Trophoblast cell (in vitro differentiated cells and primary cell): ENCODE results near the gene GNPTAB.
A peak's percentile ranks its signal among the peaks of the same experiment; 100 is the strongest.

Source experiments
- DNase-seq, 2 donors: peaks; one replicate each; pipeline ENCODE4 v3.0.0-alpha.2; 2016
- H2AFZ ChIP-seq: 2 replicates; pipeline ENCODE4 v1.6.1; 2013; ENCODE audit warnings: low read length, moderate library complexity, mild to moderate bottlenecking; ENCODE audit not compliant: insufficient read depth, poor library complexity
- H2AK5ac ChIP-seq: 2 replicates; pipeline ENCODE4 v1.6.1; 2013; ENCODE audit warnings: mild to moderate bottlenecking, low read length
- H2BK120ac ChIP-seq: 2 replicates; pipeline ENCODE4 v1.6.1; 2013; ENCODE audit warnings: low read length, mild to moderate bottlenecking, moderate library complexity; ENCODE audit not compliant: insufficient read depth, poor library complexity
- H2BK12ac ChIP-seq: 2 replicates; pipeline ENCODE4 v1.6.1; 2013; ENCODE audit warnings: mild to moderate bottlenecking, low read length, moderate library complexity
- H2BK5ac ChIP-seq: 2 replicates; pipeline ENCODE4 v1.6.1; 2013; ENCODE audit warnings: low read length, low read depth, moderate library complexity, mild to moderate bottlenecking; ENCODE audit not compliant: poor library complexity
- H3K14ac ChIP-seq: 2 replicates; pipeline ENCODE4 v1.6.1; 2013; ENCODE audit warnings: mild to moderate bottlenecking, low read length
- H3K18ac ChIP-seq: 2 replicates; pipeline ENCODE4 v1.6.1; 2013; ENCODE audit warnings: mild to moderate bottlenecking, low read length
- H3K23ac ChIP-seq: 2 replicates; pipeline ENCODE4 v1.6.1; 2013; ENCODE audit warnings: low read length
- H3K27ac ChIP-seq: 2 replicates; pipeline ENCODE4 v1.5.1; 2013; ENCODE audit warnings: low read depth, mild to moderate bottlenecking, inconsistent platforms, low read length, moderate library complexity
- H3K27me3 ChIP-seq: 2 replicates; pipeline ENCODE4 v1.6.1; 2013; ENCODE audit warnings: inconsistent platforms, mild to moderate bottlenecking, low read length, moderate library complexity; ENCODE audit not compliant: insufficient read depth
- H3K36me3 ChIP-seq, 2 experiments: 1 replicate in 1 of 2; 2 replicates in 1 of 2; pipeline ENCODE4 v1.6.1; 2013; ENCODE audit warnings: low read length in 2 of 2, mild to moderate bottlenecking in 2 of 2, moderate library complexity in 1 of 2; ENCODE audit not compliant: insufficient read depth in 2 of 2, control insufficient read depth in 1 of 2
- H3K4ac ChIP-seq: 2 replicates; pipeline ENCODE4 v1.6.1; 2013; ENCODE audit warnings: low read depth, mild to moderate bottlenecking, low read length, moderate library complexity
- H3K4me1 ChIP-seq, 2 experiments: 1 replicate in 1 of 2; 2 replicates in 1 of 2; pipeline ENCODE4 v1.6.1; 2013; ENCODE audit warnings: low read length in 2 of 2, mild to moderate bottlenecking in 2 of 2, moderate library complexity in 1 of 2; ENCODE audit not compliant: insufficient read depth in 2 of 2, control insufficient read depth in 1 of 2
- H3K4me2 ChIP-seq: 2 replicates; pipeline ENCODE4 v1.6.1; 2013; ENCODE audit warnings: inconsistent platforms, mild to moderate bottlenecking, low read length, moderate library complexity
- H3K4me3 ChIP-seq: 2 replicates; pipeline ENCODE4 v1.5.1; 2013; ENCODE audit warnings: mild to moderate bottlenecking, low read depth, low read length, inconsistent platforms
- H3K79me1 ChIP-seq: one replicate; pipeline ENCODE4 v1.6.1; 2013; ENCODE audit warnings: low read length
- H3K79me2 ChIP-seq: 2 replicates; pipeline ENCODE4 v1.6.1; 2013; ENCODE audit warnings: low read length, mild to moderate bottlenecking; ENCODE audit not compliant: control insufficient read depth, insufficient read depth, poor library complexity
- H3K9ac ChIP-seq: 2 replicates; pipeline ENCODE4 v1.6.1; 2013; ENCODE audit warnings: mild to moderate bottlenecking, low read length
- H3K9me3 ChIP-seq: 2 replicates; pipeline ENCODE4 v1.6.1; 2013; ENCODE audit warnings: low read depth, mild to moderate bottlenecking, control low read depth, inconsistent platforms, low read length; ENCODE audit not compliant: insufficient read depth
- H4K12ac ChIP-seq: 2 replicates; pipeline ENCODE4 v1.6.1; 2013; ENCODE audit warnings: low read depth, mild to moderate bottlenecking, low read length, moderate library complexity
- H4K8ac ChIP-seq: 2 replicates; pipeline ENCODE4 v1.6.1; 2013; ENCODE audit warnings: low read depth, mild to moderate bottlenecking, low read length, moderate library complexity
- H4K91ac ChIP-seq: one replicate; pipeline ENCODE4 v1.6.1; 2013; ENCODE audit warnings: low read depth, mild to moderate bottlenecking, low read length, moderate library complexity
- WGBS: extraction: QIAGEN DNeasy Blood & Tissue Kit; methylation state at CpG from one replicate; pipeline ENCODE4 v1.1.7; 2013; ENCODE audit warnings: missing lambda C conversion rate; ENCODE audit not compliant: insufficient read length, insufficient coverage; ENCODE audit errors: extremely low coverage; 5-methylcytosine and 5-hydroxymethylcytosine counted together

GNPTAB gene

GRCh38 chr12:101784376-101784775 is 46.4 kb downstream of the GNPTAB start:
- Histone ChIP-seq H3K4me2 (no peak overlapping the region), H2AK5ac (no peak overlapping the region), H3K4me1 (no peaks in the 10 kb centered on the region), H3K36me3 (peaks cover 0 to 3% of the 10 kb centered on the region in 2 experiments), H4K8ac (no peak overlapping the region), H3K4me3 (no peak overlapping the region), H3K27ac (no peak overlapping the region), H2AFZ (no peak overlapping the region), H3K14ac (no peak overlapping the region), H3K9ac (no peak overlapping the region), H2BK120ac (no peak overlapping the region), H4K91ac (no peak overlapping the region), H3K79me1 (no peaks in the 10 kb centered on the region), H3K27me3 (no peaks in the 10 kb centered on the region), H3K4ac (no peak overlapping the region), H3K79me2 (no peaks in the 10 kb centered on the region), H2BK5ac (no peak overlapping the region), H3K9me3 (no peaks in the 10 kb centered on the region), H3K23ac (no peak overlapping the region), H2BK12ac (no peak overlapping the region), H4K12ac (no peak overlapping the region), H3K18ac (no peak overlapping the region)
- no peak for DNase-seq
- no CpG with 5 or more reads among the region's 1 CpG for WGBS

GRCh38 chr12:101783838-101784237 is 46.9 kb downstream of the GNPTAB start:
- Histone ChIP-seq H3K79me2 (no peaks in the 10 kb centered on the region), H3K79me1 (no peaks in the 10 kb centered on the region)
- no CpG with 5 or more reads among the region's 2 CpGs for WGBS

GRCh38 chr12:101783150-101783549 is 47.6 kb downstream of the GNPTAB start:
- H2BK120ac ChIP-seq = no peak overlapping the region
- no peaks in the 10 kb centered on the region for H3K4me1 ChIP-seq
- H3K79me1 ChIP-seq = no peaks in the 10 kb centered on the region
- H3K14ac ChIP-seq = no peak overlapping the region
- no peak overlapping the region for H2BK12ac ChIP-seq
- H3K79me2 ChIP-seq = no peaks in the 10 kb centered on the region
- H3K23ac ChIP-seq = no peak overlapping the region
- WGBS = no CpG with 5 or more reads among the region's 2 CpGs
- H3K4me3 ChIP-seq = no peak overlapping the region
- no peak overlapping the region for H2AK5ac ChIP-seq
- H3K27ac ChIP-seq = no peak overlapping the region
- H3K36me3 ChIP-seq = peaks cover 0 to 3% of the 10 kb centered on the region in 2 experiments
- DNase-seq = no peak
- H3K4me2 ChIP-seq = no peak overlapping the region
- H2BK5ac ChIP-seq = no peak overlapping the region
- H3K27me3 ChIP-seq = no peaks in the 10 kb centered on the region
- no peaks in the 10 kb centered on the region for H3K9me3 ChIP-seq
- no peak overlapping the region for H3K4ac ChIP-seq
- H3K18ac ChIP-seq = no peak overlapping the region
- no peak overlapping the region for H4K8ac ChIP-seq
- no peak overlapping the region for H4K91ac ChIP-seq
- H3K9ac ChIP-seq = no peak overlapping the region
- no peak overlapping the region for H2AFZ ChIP-seq
- H4K12ac ChIP-seq = no peak overlapping the region

More at GRCh38 chr12:101783838-101784237, 46.9 kb downstream of the GNPTAB start:
- Histone ChIP-seq H2AK5ac (no peak overlapping the region), H3K27ac (no peak overlapping the region), H4K12ac (no peak overlapping the region), H3K14ac (no peak overlapping the region), H2BK120ac (no peak overlapping the region), H4K8ac (no peak overlapping the region), H3K23ac (no peak overlapping the region), H2BK12ac (no peak overlapping the region), H4K91ac (no peak overlapping the region), H3K9ac (no peak overlapping the region), H3K18ac (no peak overlapping the region), H3K4ac (no peak overlapping the region), H3K4me3 (no peak overlapping the region), H3K9me3 (no peaks in the 10 kb centered on the region), H3K36me3 (peaks cover 0 to 3% of the 10 kb centered on the region in 2 experiments), H2BK5ac (no peak overlapping the region), H3K27me3 (no peaks in the 10 kb centered on the region), H3K4me2 (no peak overlapping the region), H3K4me1 (no peaks in the 10 kb centered on the region), H2AFZ (no peak overlapping the region)
- DNase-seq = no peak

GRCh38 chr12:101782273-101782731 is 48.5 kb downstream of the GNPTAB start:
- H3K9ac ChIP-seq = no peak overlapping the region
- no peak overlapping the region for H3K27ac ChIP-seq
- H2AK5ac ChIP-seq = no peak overlapping the region
- no peak overlapping the region for H2BK12ac ChIP-seq
- H4K91ac ChIP-seq = no peak overlapping the region
- no peak overlapping the region for H3K4me2 ChIP-seq
- no peak overlapping the region for H3K4ac ChIP-seq
- no CpG with 5 or more reads among the region's 3 CpGs for WGBS
- peaks cover 0 to 3% of the 10 kb centered on the region in 2 experiments for H3K36me3 ChIP-seq
- no peak overlapping the region for H2AFZ ChIP-seq
- no peak overlapping the region for H2BK5ac ChIP-seq
- H4K12ac ChIP-seq = no peak overlapping the region
- H3K23ac ChIP-seq = no peak overlapping the region
- peak in 1 of 2 donors; percentile 18 for DNase-seq
- H3K14ac ChIP-seq = no peak overlapping the region
- no peak overlapping the region for H3K18ac ChIP-seq
- H2BK120ac ChIP-seq = no peak overlapping the region
- no peak overlapping the region for H4K8ac ChIP-seq
- H3K9me3 ChIP-seq = no peaks in the 10 kb centered on the region
- H3K4me3 ChIP-seq = no peak overlapping the region
- H3K79me1 ChIP-seq = no peaks in the 10 kb centered on the region
- no peaks in the 10 kb centered on the region for H3K79me2 ChIP-seq
- H3K4me1 ChIP-seq = no peaks in the 10 kb centered on the region
- H3K27me3 ChIP-seq = no peaks in the 10 kb centered on the region
